ENCODE measurements around the gene IL1RL2.

DNA sequence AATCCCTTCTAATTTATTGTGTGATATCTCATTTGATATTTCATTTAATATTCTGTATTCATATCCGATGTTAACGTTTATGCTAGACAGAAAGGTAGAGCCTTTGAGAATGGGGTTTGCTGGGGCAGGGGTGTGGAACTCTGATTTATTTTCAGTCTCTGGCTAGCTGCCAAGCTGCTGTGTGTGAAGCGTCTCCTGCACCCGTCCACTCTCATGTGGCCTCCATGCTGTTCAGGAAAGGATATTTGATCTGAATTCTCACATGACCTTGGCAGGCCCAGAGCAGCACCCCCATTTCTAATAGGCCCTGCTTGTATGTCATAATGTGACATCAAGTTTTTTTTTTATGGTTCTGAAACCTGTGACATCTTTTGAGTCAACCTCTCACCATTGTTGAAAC, 42.7 kb upstream of the IL1RL2 start:
- TF ChIP-seq EZH2 (IDR thresholded peaks at IDR 0.05; ENCODE audit: low read length, missing control alignments) = no peak
- TF ChIP-seq, protein P1, sequence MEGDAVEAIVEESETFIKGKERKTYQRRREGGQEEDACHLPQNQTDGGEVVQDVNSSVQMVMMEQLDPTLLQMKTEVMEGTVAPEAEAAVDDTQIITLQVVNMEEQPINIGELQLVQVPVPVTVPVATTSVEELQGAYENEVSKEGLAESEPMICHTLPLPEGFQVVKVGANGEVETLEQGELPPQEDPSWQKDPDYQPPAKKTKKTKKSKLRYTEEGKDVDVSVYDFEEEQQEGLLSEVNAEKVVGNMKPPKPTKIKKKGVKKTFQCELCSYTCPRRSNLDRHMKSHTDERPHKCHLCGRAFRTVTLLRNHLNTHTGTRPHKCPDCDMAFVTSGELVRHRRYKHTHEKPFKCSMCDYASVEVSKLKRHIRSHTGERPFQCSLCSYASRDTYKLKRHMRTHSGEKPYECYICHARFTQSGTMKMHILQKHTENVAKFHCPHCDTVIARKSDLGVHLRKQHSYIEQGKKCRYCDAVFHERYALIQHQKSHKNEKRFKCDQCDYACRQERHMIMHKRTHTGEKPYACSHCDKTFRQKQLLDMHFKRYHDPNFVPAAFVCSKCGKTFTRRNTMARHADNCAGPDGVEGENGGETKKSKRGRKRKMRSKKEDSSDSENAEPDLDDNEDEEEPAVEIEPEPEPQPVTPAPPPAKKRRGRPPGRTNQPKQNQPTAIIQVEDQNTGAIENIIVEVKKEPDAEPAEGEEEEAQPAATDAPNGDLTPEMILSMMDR (conservative IDR thresholded peaks at IDR 0.05 in 1 of 2, IDR thresholded peaks at IDR 0.05 in 1 of 2; ENCODE audit: low read depth in 1 of 2, low read length in 2 of 2) = no peak

All from fibroblast of lung (primary cell).